Esophagus squamous epithelium (tissue), 4 donors: ENCODE measurements around the gene FBXO38.

Experiments used
- POLR2A ChIP-seq, 4 donors: fragments of 450-650 bp; IDR thresholded peaks; one replicate each; pipeline ENCODE4 v1.6.1; 2017; ENCODE audit warnings: antibody characterized with exemption in 4 of 4, mild to moderate bottlenecking in 4 of 4, moderate library complexity in 3 of 4
- TF ChIP-seq, protein P1 (sequence below), 6 experiments: fragments of 450-650 bp in 4 of 6; fragments of 200-600 bp in 2 of 6; sonication (generic) in 2 of 6; IDR thresholded peaks; one replicate each; pipeline ENCODE4 v1.5.1; 2016 to 2019; ENCODE audit warnings: antibody characterized with exemption in 6 of 6, mild to moderate bottlenecking in 4 of 6, moderate library complexity in 4 of 6

DNA sequence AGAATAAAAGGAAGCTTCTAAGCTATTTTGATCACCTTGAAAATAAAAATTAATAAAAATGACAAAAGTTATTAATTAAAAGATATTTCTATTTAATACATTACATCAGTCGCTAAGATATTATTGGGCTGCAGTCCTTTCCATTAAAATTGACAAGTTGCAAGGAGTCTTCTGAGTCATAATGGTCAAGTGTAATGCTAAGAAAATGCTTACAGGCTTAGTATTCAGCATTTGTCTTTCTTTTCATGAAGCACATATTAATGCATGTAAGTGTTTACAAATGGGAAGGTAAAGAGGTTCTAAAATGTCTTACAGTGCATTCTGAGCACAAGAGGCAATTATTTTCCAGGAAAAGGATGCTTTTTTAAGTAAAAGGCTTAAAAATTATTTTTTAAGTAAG is 31.1 kb upstream of the FBXO38 start:
- TF ChIP-seq, protein P1, sequence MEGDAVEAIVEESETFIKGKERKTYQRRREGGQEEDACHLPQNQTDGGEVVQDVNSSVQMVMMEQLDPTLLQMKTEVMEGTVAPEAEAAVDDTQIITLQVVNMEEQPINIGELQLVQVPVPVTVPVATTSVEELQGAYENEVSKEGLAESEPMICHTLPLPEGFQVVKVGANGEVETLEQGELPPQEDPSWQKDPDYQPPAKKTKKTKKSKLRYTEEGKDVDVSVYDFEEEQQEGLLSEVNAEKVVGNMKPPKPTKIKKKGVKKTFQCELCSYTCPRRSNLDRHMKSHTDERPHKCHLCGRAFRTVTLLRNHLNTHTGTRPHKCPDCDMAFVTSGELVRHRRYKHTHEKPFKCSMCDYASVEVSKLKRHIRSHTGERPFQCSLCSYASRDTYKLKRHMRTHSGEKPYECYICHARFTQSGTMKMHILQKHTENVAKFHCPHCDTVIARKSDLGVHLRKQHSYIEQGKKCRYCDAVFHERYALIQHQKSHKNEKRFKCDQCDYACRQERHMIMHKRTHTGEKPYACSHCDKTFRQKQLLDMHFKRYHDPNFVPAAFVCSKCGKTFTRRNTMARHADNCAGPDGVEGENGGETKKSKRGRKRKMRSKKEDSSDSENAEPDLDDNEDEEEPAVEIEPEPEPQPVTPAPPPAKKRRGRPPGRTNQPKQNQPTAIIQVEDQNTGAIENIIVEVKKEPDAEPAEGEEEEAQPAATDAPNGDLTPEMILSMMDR (IDR thresholded peaks at IDR 0.05), result no peak
- no peak for TF ChIP-seq POLR2A (IDR thresholded peaks at IDR 0.05)
